Kidney (tissue), 14 donors: ENCODE data around the gene HLF. TPM values are rescaled to one million over a fixed set of nuclear protein-coding genes. Genes with fewer than 3 reads are reported as not detected.

Experiments
- DNase-seq, 5 donors: peaks; one replicate each; pipeline ENCODE4 v3.0.0-alpha.2; 2013 to 2020
- FAIRE-seq: peaks from 2 replicates; lab custom pipeline; 2012; peaks lifted over from hg19 to GRCh38; lab: Jason Lieb, UNC
- H3K27ac ChIP-seq, 2 donors: one replicate each; pipeline ENCODE4 v1.7.0; 2013; ENCODE audit warnings: low read depth in 2 of 2, low read length in 2 of 2, inconsistent platforms in 1 of 2
- H3K27me3 ChIP-seq: one replicate; pipeline ENCODE4 v1.7.1; 2013; ENCODE audit warnings: low read length, inconsistent platforms; ENCODE audit not compliant: control insufficient read depth, insufficient read depth
- H3K36me3 ChIP-seq, 3 donors: one replicate each; pipeline versions ENCODE4 v1.7.0 to v1.7.1; 2013; ENCODE audit warnings: low read length in 3 of 3, control low read depth in 1 of 3, inconsistent platforms in 1 of 3; ENCODE audit not compliant: insufficient read depth in 3 of 3, control insufficient read depth in 2 of 3
- H3K4me1 ChIP-seq, 3 donors: one replicate each; pipeline versions ENCODE4 v1.7.0 to v1.7.1; 2013; ENCODE audit warnings: low read length in 3 of 3, inconsistent platforms in 1 of 3, low read depth in 1 of 3; ENCODE audit not compliant: control insufficient read depth in 2 of 3, insufficient read depth in 2 of 3
- H3K4me3 ChIP-seq, 3 donors: one replicate each; pipeline versions ENCODE4 v1.7.0 to v1.8.1; 2013; ENCODE audit warnings: low read length in 3 of 3, control low read depth in 1 of 3, inconsistent platforms in 1 of 3
- H3K9ac ChIP-seq, 3 donors: one replicate each; pipeline versions ENCODE4 v1.7.0 to v1.7.1; 2013; ENCODE audit warnings: low read length in 3 of 3, control low read depth in 1 of 3, inconsistent platforms in 1 of 3
- H3K9me3 ChIP-seq, 3 donors: one replicate each; pipeline versions ENCODE4 v1.7.0 to v1.7.1; 2013; ENCODE audit warnings: low read length in 3 of 3, control low read depth in 1 of 3, inconsistent platforms in 1 of 3; ENCODE audit not compliant: control insufficient read depth in 2 of 3, insufficient read depth in 1 of 3
- intact Hi-C: fragments of 100-400 bp; cut with DNase I; formaldehyde crosslinking; loops from one replicate; pipeline ENCODE4 v1.11.1; 2022
- polyA plus RNA-seq: library from polyadenylated mRNA; stranded (reverse); fragments of 350-450 nt; fragmentation: Illumina TruSeq; extraction: RNeasy Lipid Tissue Mini Kit (QIAGEN cat#74804); gene quantifications from one replicate; pipeline ENCODE4 v1.2.3, GENCODE V29; 2014; ENCODE audit warnings: low read depth, low replicate concordance; ENCODE audit not compliant: insufficient read depth
- total RNA-seq: library from RNA; stranded (reverse); fragmentation: NEBNext Ultra II Directional; extraction: Animal tissue kit (Norgen Biotek cat#: 25700); gene quantifications from one replicate; pipeline ENCODE4 v1.2.1, GENCODE V29; 2021
- TF ChIP-seq, protein P1 (sequence below): IDR thresholded peaks from 3 replicates; pipeline ENCODE4 v1.5.1; 2012; ENCODE audit warnings: mild to moderate bottlenecking, moderate library complexity, borderline replicate concordance; ENCODE audit not compliant: insufficient read depth; ENCODE audit errors: extremely low read depth
- donor health status: control.
- donor health status: control.
- donor health status: control.
- donor health status: control.
- donor health status: control.
- donor health status: DM: yes; HTN: yes; CAD: no.
- donor health status: Normal renal cell carcinoma (clear cell type).

Gene HLF
- total and polyA plus RNA-seq, 2 donors from 2014 or later = 9.1 to 38.4 TPM

DNA sequence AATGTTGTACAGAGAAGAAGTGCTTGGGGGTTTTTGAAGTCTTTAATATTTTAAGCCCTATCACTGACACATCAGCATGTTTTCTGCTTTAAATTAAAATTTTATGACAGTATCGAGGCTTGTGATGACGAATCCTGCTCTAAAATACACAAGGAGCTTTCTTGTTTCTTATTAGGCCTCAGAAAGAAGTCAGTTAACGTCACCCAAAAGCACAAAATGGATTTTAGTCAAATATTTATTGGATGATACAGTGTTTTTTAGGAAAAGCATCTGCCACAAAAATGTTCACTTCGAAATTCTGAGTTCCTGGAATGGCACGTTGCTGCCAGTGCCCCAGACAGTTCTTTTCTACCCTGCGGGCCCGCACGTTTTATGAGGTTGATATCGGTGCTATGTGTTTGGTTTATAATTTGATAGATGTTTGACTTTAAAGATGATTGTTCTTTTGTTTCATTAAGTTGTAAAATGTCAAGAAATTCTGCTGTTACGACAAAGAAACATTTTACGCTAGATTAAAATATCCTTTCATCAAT, 57.8 kb downstream of the HLF start:
- peaks cover 0 to 4% (median 0%) of the 10 kb centered on the region in 3 donors for H3K4me1 ChIP-seq
- FAIRE-seq (no peak), DNase-seq (no peak)
- H3K9ac ChIP-seq = no peak overlapping the region
- no peak overlapping the region for H3K4me3 ChIP-seq
- H3K36me3 ChIP-seq = peaks cover 0 to 38% (median 4%) of the 10 kb centered on the region in 3 donors
- H3K27ac ChIP-seq = no peak overlapping the region
- H3K27me3 ChIP-seq = no peaks in the 10 kb centered on the region
- intact Hi-C loops = no loop called here
- TF ChIP-seq, protein P1, sequence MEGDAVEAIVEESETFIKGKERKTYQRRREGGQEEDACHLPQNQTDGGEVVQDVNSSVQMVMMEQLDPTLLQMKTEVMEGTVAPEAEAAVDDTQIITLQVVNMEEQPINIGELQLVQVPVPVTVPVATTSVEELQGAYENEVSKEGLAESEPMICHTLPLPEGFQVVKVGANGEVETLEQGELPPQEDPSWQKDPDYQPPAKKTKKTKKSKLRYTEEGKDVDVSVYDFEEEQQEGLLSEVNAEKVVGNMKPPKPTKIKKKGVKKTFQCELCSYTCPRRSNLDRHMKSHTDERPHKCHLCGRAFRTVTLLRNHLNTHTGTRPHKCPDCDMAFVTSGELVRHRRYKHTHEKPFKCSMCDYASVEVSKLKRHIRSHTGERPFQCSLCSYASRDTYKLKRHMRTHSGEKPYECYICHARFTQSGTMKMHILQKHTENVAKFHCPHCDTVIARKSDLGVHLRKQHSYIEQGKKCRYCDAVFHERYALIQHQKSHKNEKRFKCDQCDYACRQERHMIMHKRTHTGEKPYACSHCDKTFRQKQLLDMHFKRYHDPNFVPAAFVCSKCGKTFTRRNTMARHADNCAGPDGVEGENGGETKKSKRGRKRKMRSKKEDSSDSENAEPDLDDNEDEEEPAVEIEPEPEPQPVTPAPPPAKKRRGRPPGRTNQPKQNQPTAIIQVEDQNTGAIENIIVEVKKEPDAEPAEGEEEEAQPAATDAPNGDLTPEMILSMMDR = no peak
- no peaks in the 10 kb centered on the region for H3K9me3 ChIP-seq

DNA sequence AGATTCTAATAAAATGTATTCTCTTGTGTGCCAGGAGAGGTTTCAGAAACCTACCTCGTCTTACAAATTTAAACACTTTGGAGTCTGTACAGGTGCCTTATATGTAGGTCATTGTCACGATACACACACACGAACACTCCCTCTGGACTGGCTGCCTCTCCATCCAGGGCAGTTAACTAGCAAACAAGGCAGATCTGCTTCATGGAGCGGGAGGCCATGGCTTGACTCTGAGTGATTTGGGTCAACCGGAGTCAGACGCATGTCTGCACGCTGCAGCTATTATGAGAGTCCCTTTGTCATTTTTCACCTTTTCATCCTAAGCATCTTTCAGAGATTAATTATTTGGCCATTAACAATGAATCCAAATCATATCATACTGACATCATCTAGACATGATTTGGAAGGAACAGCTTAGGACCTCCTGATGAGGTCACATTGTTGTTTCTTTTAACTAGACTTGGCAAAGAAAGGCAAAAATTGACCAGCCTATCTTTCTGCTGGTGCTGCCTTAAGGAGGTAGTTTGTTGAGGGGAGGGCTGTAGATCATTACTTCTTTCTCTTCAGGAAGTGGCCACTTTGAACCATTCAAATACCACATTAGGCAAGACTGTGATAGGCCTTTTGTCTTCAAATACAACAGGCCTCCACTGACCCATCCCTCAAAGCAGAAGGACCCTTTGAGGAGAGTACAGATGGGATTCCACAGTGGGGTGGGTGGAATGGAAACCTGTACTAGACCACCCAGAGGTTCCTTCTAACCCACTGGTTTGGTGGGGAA, 58.9 kb downstream of the HLF start:
- no peak overlapping the region for H3K4me3 ChIP-seq
- DNase-seq = no peak
- peaks cover 0 to 26% (median 4%) of the 10 kb centered on the region in 3 donors for H3K36me3 ChIP-seq
- TF ChIP-seq, protein P1 = no peak
- no peaks in the 10 kb centered on the region for H3K27me3 ChIP-seq
- intact Hi-C loops = no loop called here
- H3K27ac ChIP-seq = no peak overlapping the region
- no peak for FAIRE-seq
- peaks cover 0 to 2% (median 0%) of the 10 kb centered on the region in 3 donors for H3K4me1 ChIP-seq
- H3K9me3 ChIP-seq = no peaks in the 10 kb centered on the region
- no peak overlapping the region for H3K9ac ChIP-seq

DNA sequence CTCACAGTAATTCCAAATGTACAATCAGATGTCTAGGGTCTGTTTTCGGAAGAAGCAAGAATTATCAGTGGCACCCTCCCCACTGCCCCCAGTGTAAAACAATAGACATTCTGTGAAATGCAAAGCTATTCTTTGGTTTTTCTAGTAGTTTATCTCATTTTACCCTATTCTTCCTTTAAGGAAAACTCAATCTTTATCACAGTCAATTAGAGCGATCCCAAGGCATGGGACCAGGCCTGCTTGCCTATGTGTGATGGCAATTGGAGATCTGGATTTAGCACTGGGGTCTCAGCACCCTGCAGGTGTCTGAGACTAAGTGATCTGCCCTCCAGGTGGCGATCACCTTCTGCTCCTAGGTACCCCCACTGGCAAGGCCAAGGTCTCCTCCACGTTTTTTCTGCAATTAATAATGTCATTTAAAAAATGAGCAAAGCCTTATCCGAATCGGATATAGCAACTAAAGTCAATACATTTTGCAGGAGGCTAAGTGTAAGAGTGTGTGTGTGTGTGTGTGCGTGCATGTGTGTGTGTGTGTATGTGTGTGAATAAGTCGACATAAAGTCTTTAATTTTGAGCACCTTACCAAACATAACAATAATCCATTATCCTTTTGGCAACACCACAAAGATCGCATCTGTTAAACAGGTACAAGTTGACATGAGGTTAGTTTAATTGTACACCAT, 59.7 kb downstream of the HLF start:
- H3K27me3 ChIP-seq = no peaks in the 10 kb centered on the region
- DNase-seq (no peak), FAIRE-seq (no peak)
- intact Hi-C loops = no loop called here
- no peaks in the 10 kb centered on the region for H3K4me1 ChIP-seq
- no peaks in the 10 kb centered on the region for H3K9me3 ChIP-seq
- H3K36me3 ChIP-seq = peaks cover 0 to 20% (median 4%) of the 10 kb centered on the region in 3 donors
- no peak overlapping the region for H3K4me3 ChIP-seq
- TF ChIP-seq, protein P1 = no peak
- no peak overlapping the region for H3K27ac ChIP-seq
- H3K9ac ChIP-seq = no peak overlapping the region
